GM21576 (cell line): ENCODE data around the gene C12orf56.
"Not testable (repeated sequence)": the region's sequence is repeated elsewhere in the genome, so short reads cannot be mapped to it uniquely, and the experiment has no call there.

ENCODE experiments used
- ATAC-seq: cut with Tn5 transposase; IDR thresholded peaks from one replicate; pipeline ENCODE4 v1.9.1; 2021; ENCODE audit warnings: mild to moderate bottlenecking, moderate library complexity; ENCODE audit not compliant: unreplicated experiment

Gene C12orf56

DNA sequence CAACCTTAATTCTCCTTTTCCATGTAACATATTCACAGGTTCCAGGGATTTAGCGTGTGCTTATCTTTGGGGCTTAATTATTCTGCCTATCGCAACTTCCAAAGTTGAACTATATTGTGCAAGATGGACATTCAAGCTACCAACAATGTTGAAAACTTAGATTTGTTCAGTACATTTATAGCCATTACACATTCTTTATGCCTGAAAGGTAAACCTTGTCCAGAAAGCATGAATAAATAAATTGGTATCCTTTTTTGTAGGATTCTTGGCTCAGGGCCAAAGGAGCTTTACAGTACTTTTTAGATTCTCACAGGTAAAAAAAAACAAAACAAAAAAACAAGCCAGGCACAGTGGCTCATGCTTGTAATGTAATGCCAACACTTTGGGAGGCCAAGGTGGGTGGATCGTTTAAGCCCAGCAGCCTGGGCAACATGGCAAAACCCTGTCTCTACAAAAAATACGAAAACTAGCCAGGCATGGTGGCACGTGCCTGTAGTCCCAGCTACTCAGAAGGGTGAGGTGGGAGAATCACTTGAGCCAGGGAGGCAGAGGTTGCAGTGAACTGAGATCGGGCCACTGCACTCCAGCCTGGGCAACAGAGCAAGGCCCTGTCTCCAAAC, 3.3 kb downstream of the C12orf56 start:
- ATAC-seq: no peak

GRCh38 chr12:64385468-64385867, 5.1 kb downstream of the C12orf56 start:
- ATAC-seq: no peak

- no peak for ATAC-seq
Measured at GRCh38 chr12:64385019-64385418, 5.5 kb downstream of the C12orf56 start.

DNA sequence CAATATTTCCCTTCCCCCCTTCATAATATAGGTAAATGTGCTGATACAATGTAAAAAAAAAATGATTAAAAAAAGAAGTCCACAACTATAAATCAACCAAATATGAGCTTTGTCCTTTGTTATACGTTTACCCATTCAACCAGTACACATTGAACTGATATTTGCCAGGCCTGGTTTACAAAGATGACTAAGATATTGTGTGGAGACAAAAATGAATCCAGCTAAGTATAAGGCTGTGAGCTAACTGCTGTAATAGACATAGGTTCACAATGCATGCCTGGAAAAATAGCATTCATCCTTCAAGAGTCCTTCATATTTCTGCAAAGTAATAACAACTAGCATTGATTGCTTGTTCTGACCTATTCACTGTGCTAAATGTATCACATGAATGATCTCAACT, 6.9 kb downstream of the C12orf56 start:
- ATAC-seq: no peak

- ATAC-seq: no peak
Measured at GRCh38 chr12:64362721-64363305, 27.7 kb downstream of the C12orf56 start.

GRCh38 chr12:64361173-64361572, 29.4 kb downstream of the C12orf56 start:
- ATAC-seq: not testable (repeated sequence)

DNA sequence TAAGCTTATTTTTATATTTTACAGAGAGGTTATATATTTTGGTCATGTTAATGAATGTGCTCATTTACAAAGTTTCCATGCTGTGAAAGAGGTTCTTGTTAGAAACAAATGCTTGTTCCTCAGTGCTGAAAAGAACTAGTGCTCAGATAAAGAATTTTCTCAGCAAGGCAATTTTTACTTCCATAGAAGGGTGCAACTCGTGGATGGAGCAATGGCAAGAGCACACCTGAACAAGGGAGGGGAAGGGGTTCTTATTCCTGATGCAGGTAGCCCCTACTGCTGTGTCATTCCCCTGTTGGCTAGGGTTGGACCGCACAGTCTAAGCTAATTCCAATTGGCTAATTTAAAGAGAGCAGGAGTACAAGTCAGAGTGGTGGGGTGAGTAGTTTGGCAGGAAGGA, 34.3 kb downstream of the C12orf56 start:
- ATAC-seq: not testable (repeated sequence)

DNA sequence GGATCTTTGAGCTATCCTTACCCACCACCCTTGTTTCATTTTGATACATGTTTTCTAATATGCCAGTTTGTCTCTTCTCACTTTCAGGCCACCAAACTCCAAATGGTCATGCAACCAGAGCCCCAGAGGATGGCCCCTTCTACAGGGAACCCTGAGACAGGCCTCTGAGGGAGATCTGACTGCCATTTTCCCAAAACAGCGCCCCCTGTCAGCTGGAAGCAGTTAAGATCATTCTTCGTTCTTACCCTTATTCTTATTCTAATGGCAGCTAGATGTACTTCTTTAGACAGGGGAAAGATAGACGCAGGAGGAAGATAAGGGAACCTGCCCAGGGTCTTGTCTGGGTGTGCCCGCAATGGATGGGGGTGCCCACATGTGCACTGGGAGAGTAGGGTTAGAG, 38.4 kb downstream of the C12orf56 start:
- ATAC-seq: no peak

- ATAC-seq: no peak
Measured at GRCh38 chr12:64351265-64351664, 39.3 kb downstream of the C12orf56 start.

- no peak for ATAC-seq
Measured at GRCh38 chr12:64347630-64348029, 42.9 kb downstream of the C12orf56 start.

DNA sequence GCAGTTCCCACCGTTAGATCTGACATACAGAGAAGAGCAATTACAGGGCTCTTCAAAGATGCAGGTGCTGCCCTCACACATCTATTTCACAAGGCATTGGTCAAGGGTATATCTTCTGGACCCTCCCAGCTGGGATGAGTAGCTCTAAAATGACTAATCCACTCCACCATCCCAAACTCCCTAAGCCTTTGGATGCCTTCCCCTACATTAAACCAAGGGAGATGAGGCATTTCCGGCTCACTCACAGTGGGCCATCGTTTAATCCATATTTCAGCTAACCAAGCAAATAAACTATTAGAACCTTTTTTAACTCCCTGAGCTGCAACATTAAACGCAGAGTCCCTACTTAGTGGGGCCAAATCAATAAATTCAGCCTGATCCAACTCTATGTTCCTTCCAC, 45.9 kb downstream of the C12orf56 start:
- not testable (repeated sequence) for ATAC-seq

DNA sequence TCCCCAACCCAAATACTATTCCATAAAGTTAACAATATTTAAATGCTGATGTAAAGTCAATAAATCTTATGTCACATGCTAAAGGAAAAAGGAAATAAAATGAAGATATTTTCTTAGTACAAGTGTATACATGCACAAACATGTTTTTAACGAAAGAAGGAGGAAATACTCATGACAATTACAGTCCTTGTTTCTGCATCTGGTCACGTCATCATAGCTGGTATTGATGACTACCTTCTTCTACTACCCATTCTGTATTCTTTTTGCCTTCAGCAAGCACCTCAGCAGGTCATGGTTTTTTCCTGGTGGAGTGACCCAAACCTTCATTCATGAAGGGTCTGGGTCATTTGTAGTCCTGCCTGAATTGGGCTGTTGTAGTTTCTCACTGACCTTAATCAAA, 50.0 kb downstream of the C12orf56 start:
- not testable (repeated sequence) for ATAC-seq

DNA sequence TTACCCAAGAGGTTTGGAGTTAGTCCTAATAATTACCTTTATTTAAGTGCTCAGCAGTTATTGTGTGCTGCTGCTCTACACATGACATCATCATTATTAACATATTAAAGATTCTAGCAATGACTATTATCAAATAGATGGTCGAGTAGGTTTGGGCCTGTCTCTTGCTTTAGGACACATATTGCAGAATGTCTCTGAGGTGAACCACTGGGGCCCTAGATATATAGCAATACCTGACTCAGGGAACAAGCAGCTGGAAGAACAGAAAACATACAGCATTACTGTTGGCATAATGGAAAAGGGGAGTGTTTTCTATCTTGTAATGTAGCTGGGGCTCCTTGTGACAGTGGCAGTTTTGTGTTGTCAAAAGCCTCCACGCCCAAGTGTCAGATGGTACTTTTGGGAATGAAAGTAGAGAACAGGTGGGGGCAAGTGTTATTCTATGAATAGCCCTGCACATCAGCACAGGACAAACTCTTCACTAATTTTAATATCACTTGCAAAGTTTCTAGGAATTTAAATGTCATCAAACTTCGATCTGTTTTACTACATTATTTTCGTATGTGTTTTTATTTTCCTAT, 54.6 kb downstream of the C12orf56 start:
- no peak for ATAC-seq

DNA sequence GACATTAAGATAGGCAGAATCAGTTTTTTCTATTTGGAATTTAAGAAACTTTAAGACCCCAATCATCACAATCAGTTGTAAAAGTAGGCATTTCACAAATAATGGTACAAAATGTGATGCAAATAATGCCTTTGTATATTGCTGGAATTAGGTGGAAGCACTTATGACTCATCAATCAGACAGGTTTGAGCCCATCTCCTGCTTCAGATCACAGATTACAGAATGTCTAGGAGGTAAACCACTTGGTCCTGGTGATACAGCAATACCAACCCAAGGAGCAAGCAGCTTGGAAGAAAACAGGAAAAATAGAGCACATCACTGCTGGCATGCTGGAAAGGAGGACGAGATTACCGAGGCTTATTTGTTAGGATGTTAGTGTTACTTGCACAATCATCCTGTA, 57.6 kb downstream of the C12orf56 start:
- no peak for ATAC-seq

- ATAC-seq: no peak
Measured at GRCh38 chr12:64332296-64332695, 58.3 kb downstream of the C12orf56 start.

DNA sequence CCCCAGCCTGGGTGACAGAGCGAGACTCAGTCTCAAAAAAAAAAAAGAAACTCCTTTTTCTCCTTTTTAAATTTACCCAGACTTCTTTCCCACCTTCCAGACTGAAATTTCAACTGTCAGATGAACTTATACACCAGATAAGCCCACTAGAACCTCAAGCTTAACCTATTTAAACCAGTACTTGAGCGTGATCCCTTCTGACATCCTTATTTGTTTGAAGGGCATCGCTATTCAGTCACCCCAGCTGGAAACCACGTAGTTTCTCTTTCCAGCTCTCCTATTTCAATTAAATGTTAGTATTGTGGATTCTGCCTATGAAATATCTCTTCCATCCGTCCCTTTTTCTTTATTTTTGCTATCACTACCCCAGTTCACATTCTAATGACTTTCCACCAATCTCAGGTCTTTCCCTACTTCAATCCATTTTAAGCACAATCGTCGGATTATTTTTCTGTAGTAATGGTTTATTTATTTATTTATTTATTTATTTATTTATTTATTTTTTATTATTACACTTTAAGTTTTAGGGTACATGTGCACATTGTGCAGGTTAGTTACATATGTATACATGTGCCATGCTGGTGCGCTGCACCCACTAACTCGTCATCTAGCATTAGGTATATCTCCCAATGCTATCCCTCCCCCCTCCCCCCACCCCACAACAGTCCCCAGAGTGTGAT, 61.4 kb downstream of the C12orf56 start:
- ATAC-seq: not testable (repeated sequence)

GRCh38 chr12:64325055-64325454, 65.5 kb downstream of the C12orf56 start:
- no peak for ATAC-seq

- no peak for ATAC-seq
Measured at GRCh38 chr12:64323476-64324225, 66.9 kb downstream of the C12orf56 start.

GRCh38 chr12:64323006-64323405, 67.6 kb downstream of the C12orf56 start:
- no peak for ATAC-seq

DNA sequence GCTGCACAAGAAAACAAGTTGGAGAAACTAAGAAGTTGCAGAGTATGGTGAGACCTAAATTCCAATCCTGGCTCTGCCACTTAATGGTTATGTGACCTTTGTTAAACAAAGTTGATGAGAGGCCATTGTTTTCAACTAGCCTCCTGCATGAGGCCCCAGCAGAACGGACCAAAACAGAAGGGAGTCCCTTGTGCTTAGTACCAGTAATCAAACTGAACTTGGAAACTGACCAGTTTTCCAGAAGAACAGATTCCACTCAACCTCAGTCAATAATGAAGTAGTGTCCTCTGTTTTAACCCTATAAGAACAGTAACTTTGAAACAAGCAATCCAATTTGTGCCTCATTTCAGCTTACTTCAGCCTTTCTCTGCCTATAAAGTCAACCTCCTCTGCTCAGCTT, 69.9 kb downstream of the C12orf56 start:
- no peak for ATAC-seq

DNA sequence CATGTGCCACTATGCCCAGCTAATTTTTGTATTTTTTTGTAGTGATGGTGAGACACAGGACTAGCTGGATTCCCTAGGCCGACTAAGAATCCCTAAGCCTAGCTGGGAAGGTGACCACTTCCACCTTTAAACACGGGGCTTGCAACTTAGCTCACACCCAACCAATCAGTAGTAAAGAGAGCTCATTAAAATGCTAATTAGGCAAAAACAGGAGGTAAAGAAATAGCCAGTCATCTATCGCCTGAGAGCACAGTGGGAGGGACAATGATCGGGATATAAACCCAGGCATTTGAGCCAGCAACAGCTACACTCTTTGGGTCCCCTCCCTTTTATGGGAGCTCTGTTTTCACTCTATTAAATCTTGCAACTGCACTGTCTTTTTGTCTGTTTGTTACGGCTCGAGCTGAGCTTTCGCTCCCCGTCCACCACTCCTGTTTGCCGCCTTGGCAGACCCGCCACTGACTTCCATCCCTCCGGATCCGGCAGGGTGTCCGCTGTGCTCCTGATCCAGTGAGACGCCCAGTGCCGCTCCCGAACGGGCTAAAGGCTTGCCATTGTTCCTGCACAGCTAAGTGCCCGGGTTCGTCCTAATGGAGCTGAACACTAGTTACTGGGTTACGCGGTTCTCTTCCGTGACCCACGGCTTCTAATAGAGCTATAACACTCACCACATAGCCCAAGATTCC, 70.9 kb downstream of the C12orf56 start:
- not testable (repeated sequence) for ATAC-seq
